Smooth muscle cell (in vitro differentiated cells): Measurements from ENCODE around the gene LYRM1. TPM values are rescaled to one million over a fixed set of nuclear protein-coding genes. Genes with fewer than 3 reads are reported as not detected.

ENCODE experiments used
- DNase-seq: peaks from one replicate; lab custom pipeline; 2025; ENCODE audit not compliant: unreplicated experiment; lab: John Stamatoyannopoulos, UW
- H2AFZ ChIP-seq: fragments of 200-600 bp; sonication (generic); 2 replicates; pipeline ENCODE4 v1.6.0; 2016; ENCODE audit warnings: antibody characterized with exemption, low read depth, mild to moderate bottlenecking
- H3F3A ChIP-seq: fragments of 200-600 bp; sonication (generic); 2 replicates; pipeline ENCODE4 v1.6.0; 2017; ENCODE audit warnings: antibody characterized with exemption, low read depth
- H3K27ac ChIP-seq: fragments of 200-600 bp; sonication (generic); 2 replicates; pipeline ENCODE4 v1.5.1; 2016; ENCODE audit warnings: low read depth, mild to moderate bottlenecking
- H3K27me3 ChIP-seq: fragments of 200-600 bp; sonication (generic); 2 replicates; pipeline ENCODE4 v1.6.1; 2016; ENCODE audit warnings: low read depth, mild to moderate bottlenecking
- H3K36me3 ChIP-seq: fragments of 200-600 bp; sonication (generic); 2 replicates; pipeline ENCODE4 v1.5.1; 2016; ENCODE audit warnings: low read depth
- H3K4me1 ChIP-seq: fragments of 200-600 bp; sonication (generic); 2 replicates; pipeline ENCODE4 v1.5.1; 2016; ENCODE audit warnings: low read depth
- H3K4me2 ChIP-seq: fragments of 200-600 bp; sonication (generic); 2 replicates; pipeline ENCODE4 v1.6.0; 2016; ENCODE audit warnings: mild to moderate bottlenecking
- H3K4me3 ChIP-seq: fragments of 200-600 bp; sonication (generic); 2 replicates; pipeline ENCODE4 v1.5.1; 2016; ENCODE audit warnings: mild to moderate bottlenecking
- H3K79me2 ChIP-seq: fragments of 200-600 bp; sonication (generic); 2 replicates; pipeline ENCODE4 v1.6.0; 2016; ENCODE audit warnings: low read depth, mild to moderate bottlenecking
- H3K9ac ChIP-seq: fragments of 200-600 bp; sonication (generic); 2 replicates; pipeline ENCODE4 v1.6.0; 2016; ENCODE audit warnings: low read depth
- H3K9me3 ChIP-seq: fragments of 200-600 bp; sonication (generic); replicated peaks from 2 replicates; pipeline ENCODE4 v1.5.1; 2016; ENCODE audit warnings: low read depth
- H4K20me1 ChIP-seq: fragments of 200-600 bp; sonication (generic); 2 replicates; pipeline ENCODE4 v1.6.0; 2016; ENCODE audit warnings: low read depth
- WGBS: methylation state at CpG from one replicate; pipeline ENCODE4 v1.1.7; 2016; ENCODE audit warnings: low lambda C conversion rate; 5-methylcytosine and 5-hydroxymethylcytosine counted together
- polyA plus RNA-seq: library from polyadenylated mRNA; unstranded; fragments of >200 nt; fragmentation: Nextera tagmentation; extraction: Ambion mirVana; gene quantifications from 2 replicates; pipeline ENCODE4 v1.2.1, GENCODE V29; 2016
- total RNA-seq: library from RNA; depleted of rRNA; stranded (reverse); fragments of >200 nt; gene quantifications from 2 replicates; pipeline ENCODE4 v1.2.3, GENCODE V29; 2014
- TF ChIP-seq, protein P1 (sequence below): fragments of 200-600 bp; sonication (generic); IDR thresholded peaks from 2 replicates; pipeline ENCODE4 v1.5.1; 2017; ENCODE audit warnings: borderline replicate concordance, mild to moderate bottlenecking, antibody characterized with exemption; ENCODE audit not compliant: insufficient read depth, poor library complexity, severe bottlenecking

Gene LYRM1
- total and polyA plus RNA-seq, 2 experiments from 2014 or later = 10.2 to 15.3 TPM

DNA sequence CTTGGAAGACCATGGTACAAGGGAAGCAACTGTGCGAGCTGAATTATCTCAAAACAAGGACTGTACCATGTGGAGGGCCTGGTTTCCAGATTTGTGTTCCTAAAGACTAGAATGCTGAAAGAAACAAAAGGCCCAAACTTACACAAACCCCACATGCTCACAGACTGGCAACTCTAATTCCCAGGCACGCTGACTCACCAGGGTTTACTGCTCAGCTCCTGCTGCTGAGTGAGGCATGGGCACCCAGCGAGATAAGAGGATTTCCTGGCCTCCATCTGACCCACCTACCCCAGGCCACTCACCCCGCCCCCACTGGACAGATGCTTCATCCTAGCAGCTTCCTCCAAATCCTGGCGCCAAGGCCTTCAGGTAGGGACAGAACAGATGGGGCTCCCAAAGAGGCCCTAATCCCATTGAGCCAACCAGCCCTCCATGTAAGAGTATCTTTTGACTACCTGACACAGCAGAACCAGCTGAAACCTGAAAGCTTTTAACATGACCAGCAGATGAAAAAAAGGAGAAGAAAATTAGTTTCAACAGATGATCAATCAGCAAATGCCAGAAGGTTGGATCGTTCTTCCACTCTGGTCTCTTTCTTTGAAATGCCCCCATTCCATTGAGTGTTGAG is 34.3 kb upstream of the LYRM1 start:
- Histone ChIP-seq H2AFZ (no peak overlapping the region), H3K79me2 (peaks cover 80% of the 10 kb centered on the region), H3F3A (peaks cover 27% of the 10 kb centered on the region), H3K27me3 (no peaks in the 10 kb centered on the region), H3K4me1 (peaks cover 30% of the 10 kb centered on the region), H3K36me3 (no peaks in the 10 kb centered on the region), H3K9ac (peak overlapping the region; percentile 97), H4K20me1 (peaks cover 52% of the 10 kb centered on the region), H3K27ac (peak overlapping the region; percentile 100), H3K4me2 (peak overlapping the region; percentile 79), H3K9me3 (no peaks in the 10 kb centered on the region), H3K4me3 (no peak overlapping the region)
- WGBS = 25% methylated on average over 6 of the region's 6 CpGs
- DNase-seq = peak; percentile 26
- TF ChIP-seq, protein P1, sequence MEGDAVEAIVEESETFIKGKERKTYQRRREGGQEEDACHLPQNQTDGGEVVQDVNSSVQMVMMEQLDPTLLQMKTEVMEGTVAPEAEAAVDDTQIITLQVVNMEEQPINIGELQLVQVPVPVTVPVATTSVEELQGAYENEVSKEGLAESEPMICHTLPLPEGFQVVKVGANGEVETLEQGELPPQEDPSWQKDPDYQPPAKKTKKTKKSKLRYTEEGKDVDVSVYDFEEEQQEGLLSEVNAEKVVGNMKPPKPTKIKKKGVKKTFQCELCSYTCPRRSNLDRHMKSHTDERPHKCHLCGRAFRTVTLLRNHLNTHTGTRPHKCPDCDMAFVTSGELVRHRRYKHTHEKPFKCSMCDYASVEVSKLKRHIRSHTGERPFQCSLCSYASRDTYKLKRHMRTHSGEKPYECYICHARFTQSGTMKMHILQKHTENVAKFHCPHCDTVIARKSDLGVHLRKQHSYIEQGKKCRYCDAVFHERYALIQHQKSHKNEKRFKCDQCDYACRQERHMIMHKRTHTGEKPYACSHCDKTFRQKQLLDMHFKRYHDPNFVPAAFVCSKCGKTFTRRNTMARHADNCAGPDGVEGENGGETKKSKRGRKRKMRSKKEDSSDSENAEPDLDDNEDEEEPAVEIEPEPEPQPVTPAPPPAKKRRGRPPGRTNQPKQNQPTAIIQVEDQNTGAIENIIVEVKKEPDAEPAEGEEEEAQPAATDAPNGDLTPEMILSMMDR = no peak

DNA sequence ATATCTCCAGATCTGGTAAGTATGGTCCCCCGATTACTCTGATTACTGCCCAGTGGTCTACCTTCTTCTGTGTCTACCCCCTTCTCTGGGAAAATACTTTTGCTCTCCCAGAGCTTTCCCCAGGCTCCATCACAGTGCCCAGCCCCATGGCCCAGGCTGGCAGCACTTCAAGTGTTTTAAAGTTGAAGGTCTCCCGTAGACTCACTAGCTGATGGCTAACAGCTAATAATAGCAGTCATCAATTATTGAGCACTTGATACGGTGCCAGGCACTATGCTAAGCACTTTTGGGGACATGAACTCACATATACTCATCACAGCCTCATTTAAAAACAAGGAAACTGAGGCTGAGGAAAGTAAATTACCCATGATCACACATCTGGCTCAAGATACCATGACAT is 33.8 kb upstream of the LYRM1 start:
- WGBS = 92% methylated on average over 3 of the region's 3 CpGs

DNA sequence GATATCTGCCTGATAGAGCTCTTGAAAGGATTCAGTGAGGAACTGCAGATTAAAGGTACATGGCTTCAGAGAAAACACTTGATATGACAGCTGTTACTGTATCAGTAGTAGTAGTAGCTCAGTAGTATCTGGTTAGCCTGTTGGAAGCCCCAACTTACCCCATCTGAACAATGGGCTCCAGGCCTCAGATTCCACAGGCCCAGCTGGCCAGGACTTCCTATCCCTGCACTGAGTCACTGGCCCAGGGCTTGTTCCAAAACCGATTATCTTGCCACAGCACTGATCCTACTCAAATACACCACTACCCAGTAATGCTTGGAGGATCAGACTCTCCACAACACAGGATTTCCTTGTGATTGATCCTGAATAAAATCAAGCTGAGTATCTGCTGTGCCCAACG is 33.0 kb upstream of the LYRM1 start:
- H3F3A ChIP-seq = peaks cover 27% of the 10 kb centered on the region
- WGBS = 76% methylated on average over 2 of the region's 2 CpGs
- no peak overlapping the region for H3K9ac ChIP-seq
- DNase-seq = no peak
- H3K27me3 ChIP-seq = no peaks in the 10 kb centered on the region
- peaks cover 43% of the 10 kb centered on the region for H3K4me1 ChIP-seq
- H3K9me3 ChIP-seq = no peaks in the 10 kb centered on the region
- H3K79me2 ChIP-seq = peaks cover 81% of the 10 kb centered on the region
- H4K20me1 ChIP-seq = peaks cover 66% of the 10 kb centered on the region
- no peak overlapping the region for H2AFZ ChIP-seq
- TF ChIP-seq, protein P1 = no peak
- H3K4me2 ChIP-seq = no peak overlapping the region
- H3K27ac ChIP-seq = peak overlapping the region; percentile 100
- H3K4me3 ChIP-seq = no peak overlapping the region
- no peaks in the 10 kb centered on the region for H3K36me3 ChIP-seq

More for the DNA sequence above, 33.8 kb upstream of the LYRM1 start:
- Histone ChIP-seq H3K4me3 (no peak overlapping the region), H3K27ac (peak overlapping the region; percentile 100), H3K9ac (peak overlapping the region; percentile 8), H3K79me2 (peaks cover 84% of the 10 kb centered on the region), H3K4me1 (peaks cover 36% of the 10 kb centered on the region), H3K9me3 (no peaks in the 10 kb centered on the region), H3K36me3 (no peaks in the 10 kb centered on the region), H3F3A (peaks cover 27% of the 10 kb centered on the region), H3K4me2 (peak overlapping the region; percentile 79), H4K20me1 (peaks cover 58% of the 10 kb centered on the region), H3K27me3 (no peaks in the 10 kb centered on the region), H2AFZ (no peak overlapping the region)
- TF ChIP-seq, protein P1 = no peak
- no peak for DNase-seq

DNA sequence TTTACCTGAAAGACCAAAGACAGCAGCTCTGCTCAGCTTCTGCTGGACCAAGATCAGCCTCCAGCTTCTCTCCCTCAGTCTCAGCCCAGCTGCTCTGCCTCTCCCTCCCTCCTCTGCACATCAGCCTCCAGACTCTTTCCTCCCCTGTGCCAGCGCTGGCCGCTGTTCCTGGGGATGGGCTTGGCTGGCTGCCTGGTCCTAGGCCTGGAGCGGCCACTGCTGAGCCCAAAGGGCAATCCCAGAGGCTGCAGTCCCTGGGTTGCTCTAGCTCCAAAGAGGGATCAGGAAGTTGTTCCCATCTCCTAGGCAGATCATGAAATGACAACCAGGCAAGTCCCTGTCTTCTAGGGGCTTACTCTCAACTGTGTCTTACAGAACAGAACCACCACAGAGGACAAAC is 31.7 kb upstream of the LYRM1 start:
- H3K9ac ChIP-seq = no peak overlapping the region
- DNase-seq = no peak
- H3K27ac ChIP-seq = peak overlapping the region; percentile 17
- 33% methylated on average over 3 of the region's 3 CpGs for WGBS
- H4K20me1 ChIP-seq = peaks cover 75% of the 10 kb centered on the region
- peaks cover 27% of the 10 kb centered on the region for H3F3A ChIP-seq
- H3K4me3 ChIP-seq = no peak overlapping the region
- no peak overlapping the region for H2AFZ ChIP-seq
- TF ChIP-seq, protein P1 = no peak
- peaks cover 45% of the 10 kb centered on the region for H3K4me1 ChIP-seq
- H3K36me3 ChIP-seq = no peaks in the 10 kb centered on the region
- H3K4me2 ChIP-seq = no peak overlapping the region
- H3K9me3 ChIP-seq = no peaks in the 10 kb centered on the region
- peaks cover 78% of the 10 kb centered on the region for H3K79me2 ChIP-seq
- H3K27me3 ChIP-seq = no peaks in the 10 kb centered on the region
